Right kidney (tissue), 1 donor: ENCODE data around the gene COL13A1.

Source experiments
- DNase-seq: peaks from one replicate; pipeline ENCODE4 v3.0.0-alpha.2; 2016

COL13A1 gene

GRCh38 chr10:69791812-69792211 is 9.9 kb upstream of the COL13A1 start:
- DNase-seq = no peak

DNA sequence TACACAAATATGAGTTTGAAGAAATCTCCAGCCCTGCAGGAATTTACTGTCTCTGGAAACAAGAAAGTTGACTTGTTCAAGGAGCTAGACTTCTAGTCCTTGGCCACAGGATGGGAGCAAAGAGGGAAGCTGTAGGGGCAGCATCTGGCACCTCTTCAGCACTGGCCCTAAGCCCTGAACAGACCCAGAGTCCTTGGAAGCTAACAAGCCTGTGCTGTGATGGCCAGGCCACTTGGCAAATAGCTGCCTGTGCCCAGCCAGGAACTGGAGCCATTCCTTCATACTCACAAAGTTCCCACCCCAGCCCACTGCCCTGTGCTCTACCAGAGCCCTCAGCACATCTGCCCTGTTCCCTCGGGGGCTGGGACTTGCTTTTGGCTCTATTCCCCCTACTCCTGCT is 9.4 kb upstream of the COL13A1 start:
- no peak for DNase-seq

DNA sequence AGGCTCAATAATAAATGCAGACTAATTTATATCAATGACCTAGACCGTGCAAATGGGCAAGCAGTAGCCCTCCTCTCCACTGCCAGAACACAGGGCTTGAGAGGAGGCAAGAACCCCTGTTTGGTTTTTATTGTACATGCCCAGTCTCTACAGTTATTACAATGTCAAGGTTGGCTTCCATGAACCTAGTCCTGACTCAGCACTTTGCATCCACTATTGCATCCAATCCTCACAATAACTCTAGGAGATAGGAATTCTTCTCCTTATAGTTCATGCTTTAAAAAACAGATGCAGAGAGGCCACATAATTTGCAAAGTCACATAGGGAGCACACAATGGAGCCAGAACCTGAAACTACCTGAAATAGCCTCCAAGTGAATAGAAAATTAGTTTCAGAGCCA is 7.0 kb upstream of the COL13A1 start:
- no peak for DNase-seq

- DNase-seq = no peak
Observed at GRCh38 chr10:69795242-69795934, 6.3 kb upstream of the COL13A1 start.

GRCh38 chr10:69797959-69798358 is 3.7 kb upstream of the COL13A1 start:
- no peak for DNase-seq

DNA sequence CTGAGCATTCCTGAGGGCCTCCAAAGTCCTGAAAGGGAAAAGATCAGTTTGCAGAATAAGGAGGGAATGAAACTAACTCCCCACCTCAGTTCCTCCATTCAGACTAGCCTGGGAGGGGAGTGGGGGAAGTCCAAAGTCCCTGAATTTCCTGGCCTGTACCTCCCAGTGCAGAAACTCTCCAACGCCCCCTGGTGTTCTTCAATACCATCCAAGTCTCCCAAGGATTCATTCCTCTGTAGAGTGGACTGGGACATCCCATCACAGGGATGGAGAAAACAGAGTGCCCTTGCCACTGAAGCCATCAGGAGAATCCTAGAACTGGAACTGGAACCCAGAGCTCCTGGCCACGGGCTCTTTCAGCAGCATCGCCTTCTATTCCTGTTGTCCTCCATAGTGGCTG is 1.6 kb upstream of the COL13A1 start:
- peak; percentile 47 for DNase-seq

GRCh38 chr10:69800665-69801064 is 1.0 kb upstream of the COL13A1 start:
- no peak for DNase-seq

DNA sequence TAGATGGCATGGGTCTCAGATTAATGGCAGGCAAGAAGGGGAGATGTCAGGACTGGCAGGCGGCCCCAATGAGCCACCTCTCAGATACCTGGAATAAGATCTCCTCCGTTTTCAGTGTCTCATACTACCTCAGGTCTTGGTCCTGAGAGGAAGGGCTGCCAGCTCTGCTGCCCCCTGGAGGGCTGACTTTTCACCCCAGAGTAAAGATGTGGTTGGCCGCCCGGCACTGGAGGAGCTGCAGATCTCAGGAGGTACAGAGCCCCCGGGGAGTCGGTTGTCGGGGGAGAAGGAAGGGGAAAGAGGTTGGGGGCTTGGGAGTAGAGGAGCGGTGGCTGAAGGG is 642 bp upstream of the COL13A1 start:
- DNase-seq = no peak

DNA sequence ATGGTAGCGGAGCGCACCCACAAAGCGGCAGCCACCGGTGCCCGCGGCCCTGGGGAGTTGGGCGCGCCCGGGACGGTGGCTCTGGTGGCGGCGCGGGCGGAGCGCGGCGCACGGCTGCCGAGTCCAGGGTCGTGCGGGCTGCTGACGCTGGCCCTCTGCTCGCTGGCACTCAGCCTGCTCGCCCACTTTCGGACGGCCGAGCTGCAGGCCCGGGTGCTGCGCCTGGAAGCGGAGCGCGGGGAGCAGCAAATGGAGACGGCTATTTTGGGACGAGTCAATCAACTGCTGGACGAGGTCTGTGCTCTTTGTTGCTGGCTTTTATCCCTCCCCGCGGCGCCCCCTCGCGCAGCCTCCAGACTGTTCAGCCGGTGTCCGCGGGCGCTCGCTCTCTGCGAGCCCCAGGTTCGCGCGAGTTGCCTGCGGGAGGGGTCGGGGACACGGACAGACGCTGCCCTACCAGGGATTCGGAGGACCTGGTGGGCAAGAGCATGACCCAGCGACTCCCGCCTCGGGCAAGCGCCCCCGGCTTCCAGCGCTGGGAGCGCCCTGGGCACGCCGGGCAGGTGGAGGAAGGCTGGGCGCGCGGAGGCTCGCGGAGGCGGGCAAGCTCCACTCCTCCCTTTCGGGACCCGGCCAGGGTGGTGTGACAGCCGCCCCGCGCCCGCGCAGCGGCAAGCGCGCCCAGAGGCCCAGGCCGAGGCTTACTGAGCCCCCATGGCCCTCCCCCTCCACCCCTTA is 887 bp downstream of the COL13A1 start:
- DNase-seq = peak; percentile 90

GRCh38 chr10:69803809-69804208 is 2.1 kb downstream of the COL13A1 start:
- peak; percentile 28 for DNase-seq

DNA sequence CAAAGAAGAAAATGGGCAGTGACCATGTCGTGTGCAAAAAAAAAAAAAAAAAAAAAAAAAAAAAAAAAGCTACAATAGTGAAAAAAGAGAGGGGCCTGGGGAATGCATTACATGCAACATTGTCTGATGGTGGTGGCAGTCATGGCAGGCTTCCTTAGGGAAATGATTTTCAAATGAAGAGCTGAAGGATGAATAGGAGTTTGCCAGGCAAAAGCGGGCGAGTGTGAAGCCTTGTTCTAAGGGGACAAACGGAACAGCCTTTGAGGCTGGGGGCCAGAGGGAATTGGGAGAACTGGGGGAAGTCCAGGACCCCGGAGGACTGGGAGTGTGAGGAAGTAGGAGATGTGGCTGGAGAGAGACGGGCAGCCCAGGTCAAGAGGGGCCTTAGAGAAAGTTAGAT is 3.1 kb downstream of the COL13A1 start:
- no peak for DNase-seq

GRCh38 chr10:69807122-69807521 is 5.4 kb downstream of the COL13A1 start:
- no peak for DNase-seq

GRCh38 chr10:69807696-69808095 is 6.0 kb downstream of the COL13A1 start:
- DNase-seq = no peak

DNA sequence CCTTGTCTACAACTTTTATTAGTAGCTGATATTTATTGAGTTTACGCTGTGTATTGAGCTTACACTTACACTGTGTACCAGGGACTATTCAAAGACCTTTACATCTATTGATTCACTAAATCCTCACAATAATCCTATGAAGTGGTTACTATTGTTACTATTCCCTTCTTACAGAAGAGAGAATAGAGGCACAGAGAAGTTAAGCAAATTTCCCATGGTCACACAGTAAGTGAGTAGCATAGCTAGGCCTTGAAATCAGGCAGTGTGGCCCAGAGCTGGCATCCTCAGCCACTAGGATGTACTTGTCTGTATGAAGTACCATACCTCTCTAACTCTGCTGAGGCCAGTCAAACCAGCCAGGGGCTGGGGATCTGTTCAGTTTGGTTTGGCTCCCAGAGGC is 7.6 kb downstream of the COL13A1 start:
- no peak for DNase-seq

GRCh38 chr10:69810097-69810496 is 8.4 kb downstream of the COL13A1 start:
- DNase-seq = no peak

GRCh38 chr10:69810675-69811397 is 9.1 kb downstream of the COL13A1 start:
- no peak for DNase-seq

- no peak for DNase-seq
Observed at GRCh38 chr10:69813632-69814031, 11.9 kb downstream of the COL13A1 start.

GRCh38 chr10:69814251-69814650 is 12.5 kb downstream of the COL13A1 start:
- DNase-seq = no peak

DNA sequence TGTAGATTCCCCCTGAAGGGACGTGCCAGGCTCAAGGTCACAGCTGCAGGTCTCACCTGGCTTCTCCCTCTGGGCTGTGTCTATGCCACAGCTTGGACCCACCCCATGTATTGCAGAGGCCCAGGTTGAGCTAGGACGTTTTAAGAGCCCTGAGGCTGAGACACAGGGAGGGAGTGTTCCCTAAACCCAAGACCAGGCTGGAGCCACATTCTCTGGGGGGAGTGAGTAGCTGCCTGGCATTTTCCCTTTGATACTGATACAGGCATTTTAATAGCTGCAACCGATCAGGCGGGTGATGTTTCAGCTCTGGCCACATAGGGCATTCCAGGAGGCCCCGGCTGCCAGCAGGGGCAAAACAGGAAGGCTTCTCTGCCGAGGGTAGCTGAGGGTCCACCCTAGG is 13.4 kb downstream of the COL13A1 start:
- DNase-seq = no peak

GRCh38 chr10:69816521-69816920 is 14.8 kb downstream of the COL13A1 start:
- no peak for DNase-seq

DNA sequence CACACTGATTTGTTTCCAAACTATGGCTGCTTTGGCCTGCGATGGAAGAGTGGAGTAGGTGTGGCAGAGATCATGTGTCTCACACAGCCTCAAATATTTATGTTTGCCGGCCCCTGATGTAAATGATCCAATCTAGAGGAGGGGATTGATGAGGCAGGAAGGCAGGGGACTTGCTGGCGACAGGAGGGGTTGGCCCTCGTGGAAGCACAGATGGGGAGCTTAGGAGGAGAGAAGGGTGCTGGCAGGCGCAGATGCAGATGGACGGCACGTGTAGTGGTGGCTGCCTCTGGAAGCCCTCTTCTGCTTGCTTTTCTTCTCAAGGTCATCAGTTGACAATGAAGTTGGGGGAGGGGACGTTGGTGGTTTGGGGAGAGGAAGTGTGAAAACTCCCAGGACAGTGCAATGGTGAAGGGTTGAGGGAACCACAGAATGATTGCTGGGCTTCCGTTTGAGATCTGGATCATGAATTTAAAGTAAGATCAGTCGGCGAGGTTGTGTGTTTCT is 15.4 kb downstream of the COL13A1 start:
- no peak for DNase-seq

DNA sequence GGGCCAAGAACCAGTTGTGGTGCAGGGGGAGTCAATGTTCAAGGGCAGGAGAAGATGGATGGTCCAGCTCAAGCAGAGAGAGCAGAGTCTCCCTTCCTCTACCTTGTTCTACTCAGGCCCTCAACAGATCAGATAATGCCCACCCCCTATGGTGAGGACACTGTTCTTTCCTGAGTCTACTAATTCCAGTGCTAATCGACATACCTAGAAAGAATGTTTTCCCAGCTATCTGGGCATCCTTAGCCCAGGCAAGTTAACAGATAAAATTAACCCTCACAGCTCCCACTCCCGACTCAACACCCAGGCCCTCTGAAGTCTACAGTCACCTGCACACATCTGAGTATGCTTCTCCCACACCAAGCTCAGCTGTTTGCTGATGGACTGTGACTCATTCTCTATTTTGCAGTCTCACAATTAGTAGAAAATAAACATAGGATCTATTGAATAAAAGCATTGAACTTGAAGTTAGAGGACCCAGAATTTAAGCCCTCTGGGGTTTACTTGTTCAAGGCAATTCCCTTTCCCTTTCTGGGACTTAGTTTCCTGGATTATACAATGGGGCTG is 17.1 kb downstream of the COL13A1 start:
- DNase-seq = no peak
